Ecto neural progenitor cell (in vitro differentiated cells): ENCODE data around the gene PIP5K1C.

Source experiments
- DNase-seq: peaks from one replicate; pipeline ENCODE4 v3.0.0-alpha.2; 2018; ENCODE audit warnings: low spot score

The PIP5K1C gene, protein sequence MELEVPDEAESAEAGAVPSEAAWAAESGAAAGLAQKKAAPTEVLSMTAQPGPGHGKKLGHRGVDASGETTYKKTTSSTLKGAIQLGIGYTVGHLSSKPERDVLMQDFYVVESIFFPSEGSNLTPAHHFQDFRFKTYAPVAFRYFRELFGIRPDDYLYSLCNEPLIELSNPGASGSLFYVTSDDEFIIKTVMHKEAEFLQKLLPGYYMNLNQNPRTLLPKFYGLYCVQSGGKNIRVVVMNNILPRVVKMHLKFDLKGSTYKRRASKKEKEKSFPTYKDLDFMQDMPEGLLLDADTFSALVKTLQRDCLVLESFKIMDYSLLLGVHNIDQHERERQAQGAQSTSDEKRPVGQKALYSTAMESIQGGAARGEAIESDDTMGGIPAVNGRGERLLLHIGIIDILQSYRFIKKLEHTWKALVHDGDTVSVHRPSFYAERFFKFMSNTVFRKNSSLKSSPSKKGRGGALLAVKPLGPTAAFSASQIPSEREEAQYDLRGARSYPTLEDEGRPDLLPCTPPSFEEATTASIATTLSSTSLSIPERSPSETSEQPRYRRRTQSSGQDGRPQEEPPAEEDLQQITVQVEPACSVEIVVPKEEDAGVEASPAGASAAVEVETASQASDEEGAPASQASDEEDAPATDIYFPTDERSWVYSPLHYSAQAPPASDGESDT

DNA sequence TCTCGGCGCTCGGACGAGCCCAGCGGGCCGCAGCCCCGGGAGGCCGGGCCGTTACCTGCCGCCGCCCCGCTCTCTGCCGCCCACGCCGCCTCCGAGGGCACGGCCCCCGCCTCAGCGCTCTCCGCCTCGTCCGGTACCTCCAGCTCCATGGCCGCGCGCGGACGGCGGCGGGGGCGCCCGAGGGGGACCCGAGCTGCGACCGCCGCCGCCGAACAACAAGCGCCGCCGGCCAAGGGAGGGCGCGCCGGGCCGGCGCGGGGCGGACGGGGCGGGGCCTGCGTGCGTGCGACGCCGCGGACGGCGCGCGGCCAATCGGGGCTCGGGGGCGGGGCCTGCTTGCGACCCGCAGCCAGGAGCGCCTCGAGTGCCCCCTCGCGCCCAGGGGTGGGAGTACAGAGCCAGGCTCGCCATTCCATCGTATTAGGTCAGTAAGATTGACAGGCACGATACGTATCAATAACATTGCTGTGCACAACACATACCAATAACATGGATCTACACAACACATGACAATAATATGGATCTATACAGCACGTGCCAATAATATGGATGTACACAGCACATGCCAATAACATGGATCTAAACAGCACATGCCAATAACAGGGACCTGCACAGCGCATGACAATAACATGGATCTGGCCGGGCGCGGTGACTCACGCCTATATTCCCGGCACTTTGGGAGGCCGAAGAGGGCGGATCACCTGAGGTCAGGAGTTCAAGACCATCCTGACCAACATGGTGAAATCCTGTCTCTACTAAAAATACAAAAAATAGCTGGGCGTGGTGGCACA, at the start of gene PIP5K1C:
Gene PIP5K1C (minus strand): TSS at position 227 of the 791 bp plus-strand sequence. CDS start 78 bp downstream, at position 149.
- DNase-seq, result peak; percentile 96

DNA sequence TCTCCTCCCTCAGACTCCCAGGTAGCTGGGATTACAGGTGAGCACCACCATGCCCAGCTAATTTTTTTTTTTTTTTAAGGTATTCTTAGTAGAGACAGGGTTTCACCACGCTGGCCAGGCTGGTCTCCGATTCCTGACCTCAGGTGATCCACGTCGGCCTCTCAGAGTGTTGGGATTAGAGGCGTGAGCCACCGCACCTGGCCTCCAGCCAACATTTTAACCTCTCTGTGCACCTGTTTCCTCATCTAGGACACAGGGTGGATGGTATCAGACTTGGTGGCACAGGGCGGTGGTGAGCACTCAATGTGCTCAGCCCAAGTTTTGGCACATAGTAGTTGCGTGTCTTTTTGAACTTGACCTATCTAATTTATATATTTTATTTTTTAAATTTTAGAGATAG, 48.7 kb upstream of the PIP5K1C start:
- DNase-seq, result no peak

DNA sequence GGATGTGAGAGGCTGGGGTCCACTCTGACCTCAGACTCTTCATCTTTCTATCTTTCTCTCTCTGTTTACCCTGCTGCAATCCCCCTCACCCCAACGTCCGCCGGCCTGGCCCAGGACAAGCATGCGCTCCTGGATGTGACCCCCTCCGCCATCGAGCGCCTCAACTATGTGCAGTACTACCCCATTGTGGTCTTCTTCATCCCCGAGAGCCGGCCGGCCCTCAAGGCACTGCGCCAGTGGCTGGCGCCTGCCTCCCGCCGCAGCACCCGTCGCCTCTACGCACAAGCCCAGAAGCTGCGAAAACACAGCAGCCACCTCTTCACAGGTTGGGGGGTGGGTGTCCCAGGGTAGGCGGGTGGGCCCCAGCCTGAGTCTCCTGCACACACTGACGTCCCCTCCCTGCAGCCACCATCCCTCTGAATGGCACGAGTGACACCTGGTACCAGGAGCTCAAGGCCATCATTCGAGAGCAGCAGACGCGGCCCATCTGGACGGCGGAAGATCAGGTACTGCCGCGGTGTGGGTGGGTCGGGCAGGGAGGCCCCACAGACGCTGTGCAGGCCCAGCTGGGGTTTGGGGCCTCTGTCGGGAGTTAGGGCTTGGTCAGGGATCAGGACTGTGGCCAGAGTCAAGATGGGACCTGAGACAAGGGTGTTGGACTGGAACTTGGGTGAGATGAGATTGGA, 46.2 kb upstream of the PIP5K1C start:
- no peak for DNase-seq

- DNase-seq, result no peak
Observed at GRCh38 chr19:3745363-3746045, 45.2 kb upstream of the PIP5K1C start.

DNA sequence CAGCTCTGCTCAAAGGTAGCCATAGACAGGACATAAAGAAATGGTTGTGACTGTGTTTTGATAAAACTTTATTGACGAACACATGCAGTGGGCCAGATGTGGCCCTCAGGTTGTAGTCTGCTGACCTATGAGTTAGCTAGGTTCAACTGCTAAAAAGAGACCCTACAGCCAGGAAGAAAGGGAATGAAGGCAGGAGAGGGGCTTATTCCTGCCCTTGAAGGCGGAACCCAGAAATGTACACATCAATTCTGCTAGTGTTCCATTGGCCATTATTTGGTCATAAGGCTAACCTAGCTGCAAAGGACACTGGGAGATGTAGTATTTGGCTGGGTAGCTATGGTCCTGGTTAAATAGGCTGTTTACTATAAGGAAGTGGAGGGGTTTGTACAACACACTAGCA, 43.2 kb upstream of the PIP5K1C start:
- DNase-seq, result no peak

- DNase-seq, result no peak
Observed at GRCh38 chr19:3740431-3740830, 40.2 kb upstream of the PIP5K1C start.

GRCh38 chr19:3738477-3739220, 38.4 kb upstream of the PIP5K1C start:
- no peak for DNase-seq

DNA sequence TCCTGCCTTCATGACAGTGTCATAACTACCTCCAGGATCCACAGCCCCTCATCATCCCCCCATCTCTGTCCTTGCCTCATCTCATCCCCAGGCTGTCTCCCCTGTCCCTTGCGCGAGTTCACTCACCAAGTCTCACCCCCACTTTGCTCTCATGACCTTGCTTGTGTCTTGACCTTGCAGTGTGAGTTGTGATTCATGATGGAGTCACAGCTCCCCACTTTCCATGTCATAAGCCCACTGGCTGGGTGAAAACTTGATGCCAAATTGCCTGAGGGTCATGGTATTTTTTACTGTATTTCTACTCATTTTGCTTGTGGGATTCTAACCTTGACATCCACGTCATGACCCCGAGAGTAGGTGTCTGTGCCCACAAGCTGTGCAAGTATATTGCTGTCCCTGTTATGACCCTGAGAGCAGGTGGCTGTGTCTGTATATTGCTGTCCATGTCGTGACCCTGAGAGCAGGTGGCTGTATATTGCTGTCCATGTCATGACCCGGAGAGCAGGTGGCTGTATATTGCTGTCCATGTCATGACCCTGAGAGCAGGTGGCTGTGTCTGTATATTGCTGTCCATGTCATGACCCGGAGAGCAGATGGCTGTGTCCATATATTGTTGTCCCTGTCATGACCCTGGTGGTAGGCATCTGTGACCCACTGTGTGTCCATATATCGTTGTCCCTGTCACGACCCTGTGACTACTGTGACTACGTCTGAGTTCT, 37.4 kb upstream of the PIP5K1C start:
- DNase-seq, result no peak

GRCh38 chr19:3736106-3736724, 35.9 kb upstream of the PIP5K1C start:
- no peak for DNase-seq

DNA sequence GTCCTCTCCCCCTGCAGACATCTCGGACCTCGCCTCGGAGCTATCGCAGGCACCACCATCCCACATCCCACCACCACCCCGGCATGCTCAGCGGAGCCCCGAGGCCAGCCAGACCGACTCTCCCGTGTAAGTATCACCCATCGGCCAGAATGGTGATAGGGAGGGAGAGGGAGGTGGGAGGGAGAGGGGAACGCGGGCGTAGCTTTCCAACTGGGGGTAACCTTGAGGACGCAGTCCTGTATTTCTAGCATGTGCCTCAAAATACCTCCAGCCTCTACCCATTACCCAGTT, 34.0 kb upstream of the PIP5K1C start:
- no peak for DNase-seq

GRCh38 chr19:3733549-3734309, 33.5 kb upstream of the PIP5K1C start:
- DNase-seq, result no peak

GRCh38 chr19:3732108-3732507, 31.8 kb upstream of the PIP5K1C start:
- no peak for DNase-seq

DNA sequence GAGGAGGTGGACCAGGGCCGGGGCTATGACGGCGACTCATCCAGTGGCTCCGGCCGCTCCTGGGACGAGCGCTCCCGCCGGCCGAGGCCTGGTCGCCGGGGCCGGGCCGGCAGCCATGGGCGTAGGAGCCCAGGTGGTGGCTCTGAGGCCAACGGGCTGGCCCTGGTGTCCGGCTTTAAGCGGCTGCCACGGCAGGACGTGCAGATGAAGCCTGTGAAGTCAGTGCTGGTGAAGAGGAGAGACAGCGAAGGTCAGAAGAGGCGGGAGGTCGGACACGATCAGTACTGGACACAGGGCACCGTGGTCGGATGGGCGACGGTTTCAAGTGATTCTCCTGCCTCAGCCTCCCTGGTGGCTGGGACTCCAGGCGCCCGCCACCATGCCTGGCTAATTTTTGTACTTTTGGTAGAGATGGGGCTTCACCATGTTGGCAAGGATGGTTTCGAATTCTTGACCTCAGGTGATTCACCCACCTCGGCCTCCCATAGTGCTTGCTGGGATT, 30.2 kb upstream of the PIP5K1C start:
- no peak for DNase-seq

DNA sequence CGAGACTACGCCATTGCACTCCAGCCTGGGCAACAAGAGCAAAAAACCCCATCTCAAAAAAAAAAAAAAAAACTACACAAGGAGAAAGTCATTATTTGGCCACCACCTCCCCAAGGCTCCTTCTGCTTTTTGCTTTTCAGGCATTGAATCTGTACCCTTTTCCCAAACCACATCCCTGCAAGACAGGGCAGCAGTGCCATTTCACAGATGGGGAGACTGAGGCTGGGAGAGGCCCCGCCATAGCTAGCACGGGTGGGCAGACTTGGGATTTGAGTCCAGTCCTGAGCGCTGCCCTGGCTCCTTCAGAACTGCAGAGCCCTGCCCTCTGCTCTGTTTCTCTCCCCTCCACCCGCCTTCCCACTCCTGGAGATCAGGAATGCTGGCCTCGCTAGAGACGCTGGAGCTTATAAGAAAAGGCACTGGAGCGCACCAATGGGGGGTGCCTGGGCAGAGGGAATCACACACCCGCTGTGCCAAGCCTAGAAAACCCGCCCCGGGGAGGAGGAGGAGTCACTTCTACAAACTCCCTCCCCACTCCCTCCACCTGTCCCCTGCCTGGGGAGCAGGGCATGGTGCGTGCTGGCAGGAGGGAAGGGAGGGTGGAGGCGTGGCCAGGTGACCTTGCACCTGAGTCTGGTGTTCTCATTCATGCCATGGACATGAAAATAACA, 25.5 kb upstream of the PIP5K1C start:
- DNase-seq, result peak; percentile 61

- DNase-seq, result no peak
Observed at GRCh38 chr19:3725121-3725520, 24.9 kb upstream of the PIP5K1C start.

DNA sequence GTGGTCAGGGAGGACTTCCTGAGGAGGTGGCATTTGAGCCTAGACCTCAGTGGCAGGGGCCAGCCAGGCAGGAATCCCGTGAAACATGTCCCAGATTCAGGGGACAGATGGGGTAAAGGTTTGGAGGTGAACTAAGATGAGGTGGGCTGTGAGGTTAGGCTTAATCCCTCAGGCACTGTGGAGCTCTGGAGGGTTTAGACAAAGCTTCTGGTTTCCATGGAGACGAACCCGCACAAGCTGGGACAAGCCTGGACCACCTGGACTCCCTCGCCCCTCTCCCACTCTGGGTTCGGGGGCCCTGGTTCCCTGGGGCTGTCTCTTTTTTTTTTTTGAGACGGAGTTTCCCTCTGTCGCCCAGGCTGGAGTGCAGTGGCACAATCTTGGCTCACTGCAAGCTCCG, 23.6 kb upstream of the PIP5K1C start:
- DNase-seq, result peak; percentile 64

DNA sequence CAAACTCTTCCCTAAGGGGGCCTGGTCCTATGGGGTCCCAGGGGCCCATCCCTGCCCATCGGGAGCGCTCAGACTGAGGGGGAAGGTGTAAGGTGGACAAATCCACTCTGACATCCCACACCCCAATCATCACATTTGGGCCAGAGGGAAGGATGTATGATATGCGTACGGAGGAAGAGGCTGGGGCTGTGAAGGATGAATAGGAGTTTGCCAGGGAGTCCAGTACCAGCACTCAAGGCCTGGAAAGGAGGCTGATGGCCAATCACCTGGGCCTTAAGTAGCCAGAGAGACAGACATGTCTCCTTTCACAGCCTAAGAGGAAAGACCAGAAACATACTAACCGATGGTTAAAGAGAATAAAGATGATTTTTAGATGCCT, 22.8 kb upstream of the PIP5K1C start:
- no peak for DNase-seq

- DNase-seq, result peak; percentile 73
Observed at GRCh38 chr19:3722443-3723109, 22.3 kb upstream of the PIP5K1C start.
